Measurements from ENCODE around the gene NACC2.

Gene NACC2

DNA sequence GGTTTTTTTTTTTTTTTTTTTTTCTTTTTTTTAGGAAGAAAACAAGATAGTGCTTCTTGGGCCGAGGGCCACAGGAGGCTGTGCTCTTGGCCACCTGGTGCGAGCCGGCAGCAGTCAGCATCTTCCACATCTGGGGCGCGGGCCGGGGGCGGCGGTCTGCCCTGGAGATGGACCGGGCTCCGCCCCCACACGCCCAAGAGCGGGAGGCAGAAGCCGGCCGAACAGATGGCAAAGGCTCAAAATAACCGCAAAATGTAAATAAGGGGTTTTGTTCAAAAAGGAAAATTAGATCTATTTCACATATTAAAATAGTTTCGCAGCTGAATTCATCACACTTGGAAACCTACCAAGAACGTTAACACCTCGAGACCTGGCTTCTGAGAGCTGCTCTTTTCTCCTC is 82.4 kb downstream of the NACC2 start:
- H3K4me1 ChIP-seq (ENCODE audit: control insufficient read depth in 5 of 5, insufficient read depth in 5 of 5, low read length in 5 of 5): peaks cover 8 to 73% (median 12%) of the 10 kb centered on the region in 5 donors
- no peaks in the 10 kb centered on the region for H3K9me3 ChIP-seq (ENCODE audit: control insufficient read depth in 5 of 5, low read length in 5 of 5)
- H3K9ac ChIP-seq (ENCODE audit: low read length in 5 of 5): peak overlapping the region in 2 of 5 donors; percentile 37 to 52
- peak overlapping the region in 3 of 5 donors; percentile 40 to 59 (median 46) for H3K4me3 ChIP-seq (ENCODE audit: low read depth in 1 of 5, low read length in 5 of 5)
- peak overlapping the region; percentile 67 for H3K27ac ChIP-seq (ENCODE audit: low read depth, low read length)
- peaks cover 0 to 42% (median 15%) of the 10 kb centered on the region in 5 donors for H3K36me3 ChIP-seq (ENCODE audit: control insufficient read depth in 5 of 5, insufficient read depth in 5 of 5, low read length in 5 of 5)
- no peaks in the 10 kb centered on the region for H3K27me3 ChIP-seq (ENCODE audit: control insufficient read depth in 5 of 5, insufficient read depth in 4 of 5, low read length in 5 of 5)

DNA sequence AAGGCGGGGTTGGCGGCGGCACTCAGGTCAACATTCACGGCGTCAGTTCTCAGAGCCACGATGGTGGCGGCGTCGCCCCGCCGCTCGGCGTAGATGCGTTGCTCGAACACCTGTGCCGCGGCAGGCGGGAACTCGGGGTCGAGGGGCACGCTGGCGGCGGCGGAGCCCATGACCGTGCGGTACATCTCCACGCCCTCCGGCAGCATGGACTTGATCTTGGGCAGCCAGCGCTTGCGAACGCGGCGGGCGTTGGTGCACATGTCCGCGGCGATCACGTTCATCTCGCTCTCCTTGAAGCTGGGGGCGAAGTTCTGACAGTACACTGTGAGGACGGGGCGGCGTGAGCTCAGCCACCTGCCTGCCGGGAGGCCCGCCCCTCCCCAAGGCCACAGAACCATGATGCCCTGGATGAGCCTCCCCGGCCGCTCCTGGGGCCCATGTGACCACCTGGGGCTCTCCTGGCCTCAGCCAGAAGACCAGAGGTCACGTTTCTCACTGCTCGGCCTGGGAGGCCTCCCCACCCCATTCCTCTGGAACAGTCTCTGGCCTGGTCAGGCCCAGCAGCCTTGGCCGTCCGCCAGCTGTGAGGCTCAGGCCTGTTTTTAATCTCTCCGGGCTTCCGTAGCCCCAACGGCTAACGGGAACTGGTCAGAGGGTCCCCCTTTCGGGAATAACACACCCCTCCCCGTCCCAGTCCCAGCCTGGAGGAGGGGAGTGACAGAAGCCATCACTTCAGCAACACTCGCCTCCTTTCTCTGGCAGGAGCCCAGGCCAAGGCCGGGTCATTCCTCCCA is 83.2 kb downstream of the NACC2 start:
- Histone ChIP-seq H3K4me1 (ENCODE audit: control insufficient read depth in 5 of 5, insufficient read depth in 5 of 5, low read length in 5 of 5) (peaks cover 8 to 77% (median 16%) of the 10 kb centered on the region in 5 donors), H3K27ac (ENCODE audit: low read depth, low read length) (peak overlapping the region; percentile 67), H3K4me3 (ENCODE audit: low read depth in 1 of 5, low read length in 5 of 5) (peak overlapping the region; percentile 39 to 59 (median 46)), H3K27me3 (ENCODE audit: control insufficient read depth in 5 of 5, insufficient read depth in 4 of 5, low read length in 5 of 5) (no peaks in the 10 kb centered on the region), H3K9ac (ENCODE audit: low read length in 5 of 5) (peak overlapping the region in 4 of 5 donors; percentile 34 to 52 (median 44)), H3K9me3 (ENCODE audit: control insufficient read depth in 5 of 5, low read length in 5 of 5) (no peaks in the 10 kb centered on the region), H3K36me3 (ENCODE audit: control insufficient read depth in 5 of 5, insufficient read depth in 5 of 5, low read length in 5 of 5) (peaks cover 0 to 47% (median 17%) of the 10 kb centered on the region in 5 donors)

DNA sequence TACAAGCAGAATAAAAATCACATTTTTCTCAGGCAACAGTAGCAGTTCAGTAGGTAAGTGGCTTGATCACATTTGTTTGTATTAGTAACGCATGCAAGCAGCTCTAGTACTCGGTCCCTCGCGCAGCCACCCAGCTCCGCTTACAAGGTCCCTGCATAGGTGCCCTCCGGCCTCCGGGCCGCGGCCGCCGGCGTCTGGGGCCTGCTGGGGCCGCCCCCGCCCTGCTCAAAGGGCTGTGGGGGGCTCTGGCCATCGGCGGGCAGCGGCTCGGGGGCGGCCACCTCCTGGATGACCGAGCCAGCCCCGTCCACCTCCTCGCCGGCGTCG is 83.8 kb downstream of the NACC2 start:
- H3K9ac ChIP-seq (ENCODE audit: low read length in 5 of 5): peak overlapping the region in 1 of 5 donors; percentile 37
- H3K4me1 ChIP-seq (ENCODE audit: control insufficient read depth in 5 of 5, insufficient read depth in 5 of 5, low read length in 5 of 5): peaks cover 8 to 73% (median 16%) of the 10 kb centered on the region in 5 donors
- H3K4me3 ChIP-seq (ENCODE audit: low read depth in 1 of 5, low read length in 5 of 5): no peak overlapping the region
- H3K36me3 ChIP-seq (ENCODE audit: control insufficient read depth in 5 of 5, insufficient read depth in 5 of 5, low read length in 5 of 5): peaks cover 0 to 42% (median 17%) of the 10 kb centered on the region in 5 donors
- H3K27ac ChIP-seq (ENCODE audit: low read depth, low read length): peak overlapping the region; percentile 67
- H3K27me3 ChIP-seq (ENCODE audit: control insufficient read depth in 5 of 5, insufficient read depth in 4 of 5, low read length in 5 of 5): no peaks in the 10 kb centered on the region
- no peaks in the 10 kb centered on the region for H3K9me3 ChIP-seq (ENCODE audit: control insufficient read depth in 5 of 5, low read length in 5 of 5)

DNA sequence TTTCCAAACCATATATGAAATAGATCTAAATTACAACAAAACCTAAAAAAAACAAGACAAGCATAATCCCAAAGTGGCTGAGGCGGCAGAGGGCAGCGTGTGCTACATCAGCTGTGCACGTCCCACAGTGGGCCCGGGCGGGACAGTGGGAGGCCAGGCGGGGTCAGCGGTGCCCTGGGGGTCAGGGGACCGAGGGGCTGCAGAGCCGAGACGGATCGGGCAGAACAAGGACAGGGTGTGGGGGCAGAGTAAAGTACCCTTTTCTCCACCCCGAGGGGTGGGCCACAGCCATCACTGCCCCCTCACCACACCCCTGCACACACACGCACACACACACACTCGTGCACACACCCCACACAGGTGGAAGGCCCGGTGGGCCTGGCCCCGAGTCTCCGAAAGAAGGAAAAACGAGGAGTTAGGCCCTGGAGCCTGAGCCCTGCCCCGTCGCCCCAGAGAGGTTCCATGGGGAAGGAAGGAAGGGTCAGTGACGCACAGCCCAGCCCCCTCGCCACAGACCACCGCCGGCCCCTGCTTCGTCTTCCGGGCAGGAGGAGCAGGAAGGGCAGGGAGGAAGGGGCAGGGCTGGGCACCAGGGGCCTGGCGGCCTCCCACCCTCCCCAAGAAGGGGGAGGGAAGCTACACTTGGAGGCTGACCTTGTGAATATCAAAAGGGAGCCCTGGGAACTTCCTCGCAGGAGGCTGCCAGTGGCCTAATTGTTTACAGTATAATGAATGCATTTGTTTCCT is 84.3 kb downstream of the NACC2 start:
- peaks cover 0 to 42% (median 17%) of the 10 kb centered on the region in 5 donors for H3K36me3 ChIP-seq (ENCODE audit: control insufficient read depth in 5 of 5, insufficient read depth in 5 of 5, low read length in 5 of 5)
- no peaks in the 10 kb centered on the region for H3K27me3 ChIP-seq (ENCODE audit: control insufficient read depth in 5 of 5, insufficient read depth in 4 of 5, low read length in 5 of 5)
- H3K27ac ChIP-seq (ENCODE audit: low read depth, low read length): peak overlapping the region; percentile 67
- peaks cover 8 to 69% (median 16%) of the 10 kb centered on the region in 5 donors for H3K4me1 ChIP-seq (ENCODE audit: control insufficient read depth in 5 of 5, insufficient read depth in 5 of 5, low read length in 5 of 5)
- H3K4me3 ChIP-seq (ENCODE audit: low read depth in 1 of 5, low read length in 5 of 5): no peak overlapping the region
- H3K9me3 ChIP-seq (ENCODE audit: control insufficient read depth in 5 of 5, low read length in 5 of 5): no peaks in the 10 kb centered on the region
- H3K9ac ChIP-seq (ENCODE audit: low read length in 5 of 5): peak overlapping the region in 1 of 5 donors; percentile 30

DNA sequence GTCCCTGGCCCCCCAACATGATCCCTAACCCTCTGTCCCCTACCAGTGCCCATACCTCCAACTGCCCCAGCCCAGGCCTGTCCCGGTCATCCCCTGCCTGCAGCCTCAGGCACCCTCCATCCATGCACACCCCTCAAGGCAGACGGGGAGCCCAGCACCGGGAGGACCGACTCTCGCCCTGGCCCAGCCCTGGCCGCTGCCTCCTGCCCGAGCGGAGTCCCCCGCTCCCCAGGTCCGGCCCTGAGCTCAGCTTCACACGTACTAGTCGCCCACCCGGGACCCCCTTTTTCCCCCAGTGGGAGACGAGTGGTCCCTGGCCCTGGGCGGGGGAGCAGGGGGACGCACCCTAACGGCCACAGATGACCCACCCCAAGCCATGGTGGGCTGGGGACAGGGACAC is 84.9 kb downstream of the NACC2 start:
- no peak overlapping the region for H3K9ac ChIP-seq (ENCODE audit: low read length in 5 of 5)

DNA sequence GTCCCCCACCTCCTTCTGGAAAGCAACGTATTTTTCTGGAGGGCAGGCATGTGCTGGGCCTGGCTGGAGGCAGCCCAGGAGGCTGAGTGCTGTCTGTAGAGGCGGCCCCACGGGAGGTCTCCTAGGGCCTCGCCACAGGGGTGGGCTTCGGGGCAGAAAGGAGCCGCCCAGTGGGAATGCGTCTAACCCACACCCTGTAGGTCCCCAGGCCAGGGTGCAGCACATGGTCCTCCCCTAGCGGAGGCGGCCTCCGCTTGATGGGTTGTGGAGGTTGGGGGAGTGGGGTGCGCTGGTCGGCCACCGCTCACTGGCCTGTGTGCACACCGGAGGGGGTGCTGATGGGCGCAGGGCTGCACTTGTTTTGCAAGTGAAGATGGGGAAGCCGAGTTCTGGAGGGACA is 85.6 kb downstream of the NACC2 start:
- Histone ChIP-seq H3K4me1 (ENCODE audit: control insufficient read depth in 5 of 5, insufficient read depth in 5 of 5, low read length in 5 of 5) (peaks cover 8 to 56% (median 16%) of the 10 kb centered on the region in 5 donors), H3K9ac (ENCODE audit: low read length in 5 of 5) (no peak overlapping the region), H3K4me3 (ENCODE audit: low read depth in 1 of 5, low read length in 5 of 5) (no peak overlapping the region), H3K27me3 (ENCODE audit: control insufficient read depth in 5 of 5, insufficient read depth in 4 of 5, low read length in 5 of 5) (no peaks in the 10 kb centered on the region), H3K36me3 (ENCODE audit: control insufficient read depth in 5 of 5, insufficient read depth in 5 of 5, low read length in 5 of 5) (peaks cover 0 to 33% (median 21%) of the 10 kb centered on the region in 5 donors), H3K9me3 (ENCODE audit: control insufficient read depth in 5 of 5, low read length in 5 of 5) (no peaks in the 10 kb centered on the region), H3K27ac (ENCODE audit: low read depth, low read length) (no peak overlapping the region)

More for the DNA sequence above, 84.9 kb downstream of the NACC2 start:
- Histone ChIP-seq H3K9me3 (ENCODE audit: control insufficient read depth in 5 of 5, low read length in 5 of 5) (no peaks in the 10 kb centered on the region), H3K36me3 (ENCODE audit: control insufficient read depth in 5 of 5, insufficient read depth in 5 of 5, low read length in 5 of 5) (peaks cover 0 to 40% (median 20%) of the 10 kb centered on the region in 5 donors), H3K27me3 (ENCODE audit: control insufficient read depth in 5 of 5, insufficient read depth in 4 of 5, low read length in 5 of 5) (no peaks in the 10 kb centered on the region), H3K4me3 (ENCODE audit: low read depth in 1 of 5, low read length in 5 of 5) (no peak overlapping the region), H3K27ac (ENCODE audit: low read depth, low read length) (peak overlapping the region; percentile 67), H3K4me1 (ENCODE audit: control insufficient read depth in 5 of 5, insufficient read depth in 5 of 5, low read length in 5 of 5) (peaks cover 8 to 63% (median 16%) of the 10 kb centered on the region in 5 donors)

DNA sequence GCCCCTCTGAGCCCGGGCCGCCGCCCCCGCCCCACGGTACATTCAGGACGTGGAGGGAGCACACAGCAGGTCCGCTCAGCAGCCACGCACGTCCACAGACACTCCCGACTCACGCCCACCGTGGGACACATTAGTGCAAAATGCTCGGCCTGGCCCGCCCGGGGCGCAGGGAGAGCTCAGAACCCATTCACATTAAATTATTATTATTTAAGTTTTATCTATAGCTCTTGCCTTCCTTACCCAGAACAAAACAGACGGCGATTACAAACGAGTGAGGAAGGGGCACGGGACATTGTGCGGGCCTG is 86.4 kb downstream of the NACC2 start:
- Histone ChIP-seq H3K4me3 (ENCODE audit: low read depth in 1 of 5, low read length in 5 of 5) (no peak overlapping the region), H3K36me3 (ENCODE audit: control insufficient read depth in 5 of 5, insufficient read depth in 5 of 5, low read length in 5 of 5) (peaks cover 0 to 31% (median 21%) of the 10 kb centered on the region in 5 donors), H3K27me3 (ENCODE audit: control insufficient read depth in 5 of 5, insufficient read depth in 4 of 5, low read length in 5 of 5) (no peaks in the 10 kb centered on the region), H3K9me3 (ENCODE audit: control insufficient read depth in 5 of 5, low read length in 5 of 5) (no peaks in the 10 kb centered on the region), H3K4me1 (ENCODE audit: control insufficient read depth in 5 of 5, insufficient read depth in 5 of 5, low read length in 5 of 5) (peaks cover 8 to 58% (median 18%) of the 10 kb centered on the region in 5 donors), H3K9ac (ENCODE audit: low read length in 5 of 5) (no peak overlapping the region), H3K27ac (ENCODE audit: low read depth, low read length) (no peak overlapping the region)

DNA sequence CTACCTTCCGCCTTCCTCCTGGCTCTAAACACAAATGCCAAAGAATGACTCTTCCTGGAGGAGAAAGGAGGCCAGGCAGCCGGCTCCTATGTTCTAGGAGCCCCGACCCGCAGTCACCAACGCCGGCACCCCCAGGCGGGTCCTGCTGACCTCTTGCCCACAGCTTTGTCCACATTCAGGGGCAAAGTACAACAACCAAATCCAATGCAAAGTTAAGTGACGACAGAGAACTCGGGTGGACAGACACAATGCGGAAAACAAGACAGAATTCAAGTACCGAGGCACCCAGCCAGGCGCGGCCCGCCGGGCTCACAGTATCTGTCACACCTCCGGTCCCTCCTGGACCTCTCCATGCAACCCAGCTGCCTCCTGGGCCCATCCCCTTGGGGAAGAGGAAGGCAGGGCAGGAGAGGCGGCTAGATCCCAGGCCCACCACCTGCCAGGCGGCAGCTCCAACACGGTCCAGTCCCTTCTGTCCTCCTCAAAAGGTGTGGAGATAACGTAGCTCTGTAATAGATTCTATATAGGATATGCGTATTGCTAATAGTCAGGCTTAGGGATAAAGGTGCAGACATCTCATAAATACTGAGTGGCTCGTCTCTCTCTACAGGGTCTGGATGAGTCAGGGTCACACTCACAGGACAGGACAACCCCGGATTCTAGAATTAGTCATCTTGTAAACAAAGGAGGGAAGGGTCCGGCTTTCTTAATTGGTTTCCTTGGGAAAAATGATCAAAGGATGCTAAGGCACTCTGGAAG is 87.0 kb downstream of the NACC2 start:
- H3K9me3 ChIP-seq (ENCODE audit: control insufficient read depth in 5 of 5, low read length in 5 of 5): no peaks in the 10 kb centered on the region
- peaks cover 8 to 63% (median 23%) of the 10 kb centered on the region in 5 donors for H3K4me1 ChIP-seq (ENCODE audit: control insufficient read depth in 5 of 5, insufficient read depth in 5 of 5, low read length in 5 of 5)
- H3K36me3 ChIP-seq (ENCODE audit: control insufficient read depth in 5 of 5, insufficient read depth in 5 of 5, low read length in 5 of 5): peaks cover 0 to 31% (median 15%) of the 10 kb centered on the region in 5 donors
- peak overlapping the region; percentile 47 for H3K27ac ChIP-seq (ENCODE audit: low read depth, low read length)
- no peaks in the 10 kb centered on the region for H3K27me3 ChIP-seq (ENCODE audit: control insufficient read depth in 5 of 5, insufficient read depth in 4 of 5, low read length in 5 of 5)
- H3K9ac ChIP-seq (ENCODE audit: low read length in 5 of 5): peak overlapping the region in 1 of 5 donors; percentile 33
- no peak overlapping the region for H3K4me3 ChIP-seq (ENCODE audit: low read depth in 1 of 5, low read length in 5 of 5)

DNA sequence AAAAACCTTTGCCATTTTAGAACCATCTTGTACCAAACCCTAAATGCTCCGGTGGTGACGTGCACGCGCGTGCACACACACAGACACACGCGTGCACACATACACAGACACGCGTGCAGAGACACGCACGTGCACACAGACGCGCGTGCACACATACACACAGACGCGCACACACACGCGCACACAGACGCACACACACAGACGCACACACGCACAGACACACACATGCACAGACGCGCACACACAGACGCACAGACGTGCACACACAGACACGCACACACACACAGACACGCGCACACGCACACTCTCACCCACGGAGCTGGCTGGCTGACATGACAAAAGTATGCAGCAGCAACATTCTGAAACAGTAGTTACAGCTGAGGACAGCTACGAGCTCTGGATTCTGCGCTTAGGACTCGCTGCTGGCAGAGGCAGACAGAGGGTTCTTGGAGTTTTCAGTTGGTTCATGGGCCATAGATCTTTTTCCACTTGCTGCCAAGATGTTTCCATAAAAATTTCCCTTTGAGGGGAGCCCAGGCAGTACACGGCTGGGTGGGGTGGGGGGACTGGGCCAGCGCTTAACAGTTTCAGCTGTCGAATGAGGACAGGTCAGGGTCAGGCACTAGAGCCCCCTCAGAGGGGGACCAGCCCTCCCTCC is 87.7 kb downstream of the NACC2 start:
- no peaks in the 10 kb centered on the region for H3K27me3 ChIP-seq (ENCODE audit: control insufficient read depth in 5 of 5, insufficient read depth in 4 of 5, low read length in 5 of 5)
- peaks cover 8 to 64% (median 19%) of the 10 kb centered on the region in 5 donors for H3K4me1 ChIP-seq (ENCODE audit: control insufficient read depth in 5 of 5, insufficient read depth in 5 of 5, low read length in 5 of 5)
- H3K4me3 ChIP-seq (ENCODE audit: low read depth in 1 of 5, low read length in 5 of 5): no peak overlapping the region
- H3K27ac ChIP-seq (ENCODE audit: low read depth, low read length): peak overlapping the region; percentile 47
- peaks cover 0 to 31% (median 14%) of the 10 kb centered on the region in 5 donors for H3K36me3 ChIP-seq (ENCODE audit: control insufficient read depth in 5 of 5, insufficient read depth in 5 of 5, low read length in 5 of 5)
- H3K9ac ChIP-seq (ENCODE audit: low read length in 5 of 5): no peak overlapping the region
- H3K9me3 ChIP-seq (ENCODE audit: control insufficient read depth in 5 of 5, low read length in 5 of 5): no peaks in the 10 kb centered on the region

Data from subcutaneous abdominal adipose tissue (tissue), 5 donors.